ENCODE measurements around the gene GPR50.

GPR50 gene
- long read RNA-seq = 0 reads

DNA sequence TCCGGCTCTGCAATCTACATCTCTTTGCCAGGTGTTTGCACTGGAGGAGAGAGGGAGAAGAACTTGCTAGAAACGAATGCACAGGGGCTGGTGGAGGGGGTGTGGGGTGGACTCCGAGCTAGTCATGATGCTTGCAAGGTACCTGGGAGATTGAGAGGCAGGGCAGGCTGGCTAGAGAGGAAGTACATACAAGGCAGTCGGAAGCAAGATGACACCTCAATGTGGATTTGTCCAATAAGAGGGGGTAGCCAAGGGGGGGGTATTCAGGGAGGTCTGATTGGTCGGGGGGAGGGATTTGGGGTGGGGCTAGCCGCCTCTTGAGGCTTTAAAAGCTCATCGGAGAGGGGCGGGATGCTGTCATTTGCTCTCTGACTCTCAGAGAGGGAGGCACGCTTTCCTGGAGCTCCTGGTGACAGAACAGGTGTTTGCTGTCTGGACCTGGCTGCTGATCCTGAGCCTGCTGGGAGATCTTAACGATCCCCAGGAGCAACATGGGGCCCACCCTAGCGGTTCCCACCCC lies at the start of gene GPR50:
GPR50 (plus strand) TSS at position 354 of the 520 bp plus-strand sequence; CDS start at position 492, 138 bp downstream.
- DNase-seq (ENCODE audit: low read depth in 1 of 2, low spot score in 1 of 2) = no peak
- Histone ChIP-seq H3K27me3 (ENCODE audit: insufficient read depth, poor library complexity, severe bottlenecking) (peaks cover 3% of the 10 kb centered on the region), H3K27ac (replicated peaks) (no peak within 1 kb of the TSS), H3K4me3 (replicated peaks; ENCODE audit: insufficient read depth, low read length) (no peak within 1 kb of the TSS)
- TF ChIP-seq SPI1 (IDR thresholded peaks at IDR 0.05; ENCODE audit: borderline replicate concordance, low read depth) (no peak), POLR2AphosphoS5 (IDR thresholded peaks at IDR 0.05; ENCODE audit: low read depth) (no peak)
- TF ChIP-seq, protein P1, sequence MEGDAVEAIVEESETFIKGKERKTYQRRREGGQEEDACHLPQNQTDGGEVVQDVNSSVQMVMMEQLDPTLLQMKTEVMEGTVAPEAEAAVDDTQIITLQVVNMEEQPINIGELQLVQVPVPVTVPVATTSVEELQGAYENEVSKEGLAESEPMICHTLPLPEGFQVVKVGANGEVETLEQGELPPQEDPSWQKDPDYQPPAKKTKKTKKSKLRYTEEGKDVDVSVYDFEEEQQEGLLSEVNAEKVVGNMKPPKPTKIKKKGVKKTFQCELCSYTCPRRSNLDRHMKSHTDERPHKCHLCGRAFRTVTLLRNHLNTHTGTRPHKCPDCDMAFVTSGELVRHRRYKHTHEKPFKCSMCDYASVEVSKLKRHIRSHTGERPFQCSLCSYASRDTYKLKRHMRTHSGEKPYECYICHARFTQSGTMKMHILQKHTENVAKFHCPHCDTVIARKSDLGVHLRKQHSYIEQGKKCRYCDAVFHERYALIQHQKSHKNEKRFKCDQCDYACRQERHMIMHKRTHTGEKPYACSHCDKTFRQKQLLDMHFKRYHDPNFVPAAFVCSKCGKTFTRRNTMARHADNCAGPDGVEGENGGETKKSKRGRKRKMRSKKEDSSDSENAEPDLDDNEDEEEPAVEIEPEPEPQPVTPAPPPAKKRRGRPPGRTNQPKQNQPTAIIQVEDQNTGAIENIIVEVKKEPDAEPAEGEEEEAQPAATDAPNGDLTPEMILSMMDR (IDR thresholded peaks at IDR 0.05; ENCODE audit: insufficient read depth, low read length) = no peak
- TF ChIP-seq, protein P2, sequence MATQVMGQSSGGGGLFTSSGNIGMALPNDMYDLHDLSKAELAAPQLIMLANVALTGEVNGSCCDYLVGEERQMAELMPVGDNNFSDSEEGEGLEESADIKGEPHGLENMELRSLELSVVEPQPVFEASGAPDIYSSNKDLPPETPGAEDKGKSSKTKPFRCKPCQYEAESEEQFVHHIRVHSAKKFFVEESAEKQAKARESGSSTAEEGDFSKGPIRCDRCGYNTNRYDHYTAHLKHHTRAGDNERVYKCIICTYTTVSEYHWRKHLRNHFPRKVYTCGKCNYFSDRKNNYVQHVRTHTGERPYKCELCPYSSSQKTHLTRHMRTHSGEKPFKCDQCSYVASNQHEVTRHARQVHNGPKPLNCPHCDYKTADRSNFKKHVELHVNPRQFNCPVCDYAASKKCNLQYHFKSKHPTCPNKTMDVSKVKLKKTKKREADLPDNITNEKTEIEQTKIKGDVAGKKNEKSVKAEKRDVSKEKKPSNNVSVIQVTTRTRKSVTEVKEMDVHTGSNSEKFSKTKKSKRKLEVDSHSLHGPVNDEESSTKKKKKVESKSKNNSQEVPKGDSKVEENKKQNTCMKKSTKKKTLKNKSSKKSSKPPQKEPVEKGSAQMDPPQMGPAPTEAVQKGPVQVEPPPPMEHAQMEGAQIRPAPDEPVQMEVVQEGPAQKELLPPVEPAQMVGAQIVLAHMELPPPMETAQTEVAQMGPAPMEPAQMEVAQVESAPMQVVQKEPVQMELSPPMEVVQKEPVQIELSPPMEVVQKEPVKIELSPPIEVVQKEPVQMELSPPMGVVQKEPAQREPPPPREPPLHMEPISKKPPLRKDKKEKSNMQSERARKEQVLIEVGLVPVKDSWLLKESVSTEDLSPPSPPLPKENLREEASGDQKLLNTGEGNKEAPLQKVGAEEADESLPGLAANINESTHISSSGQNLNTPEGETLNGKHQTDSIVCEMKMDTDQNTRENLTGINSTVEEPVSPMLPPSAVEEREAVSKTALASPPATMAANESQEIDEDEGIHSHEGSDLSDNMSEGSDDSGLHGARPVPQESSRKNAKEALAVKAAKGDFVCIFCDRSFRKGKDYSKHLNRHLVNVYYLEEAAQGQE (IDR thresholded peaks at IDR 0.05; ENCODE audit: insufficient replicate concordance, low read depth) = no peak

DNA sequence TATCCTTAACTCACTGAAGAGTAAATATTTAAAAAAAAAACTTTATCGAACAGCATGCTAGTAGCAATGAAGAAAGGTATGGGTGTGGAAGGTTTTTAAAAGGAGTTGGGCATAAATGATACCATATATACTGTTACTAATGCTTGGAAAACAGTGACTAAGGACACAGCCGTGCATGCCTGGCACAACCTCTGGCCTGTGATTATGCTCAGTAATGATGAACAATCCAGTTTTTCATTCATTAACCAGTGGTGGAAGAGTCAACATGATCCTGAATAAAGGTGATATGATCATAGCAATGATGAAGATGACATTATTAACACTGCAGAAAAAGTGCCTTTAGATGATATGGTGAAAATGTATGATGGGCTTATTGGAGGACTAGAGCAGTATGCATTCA lies 43.9 kb upstream of the GPR50 start:
- DNase-seq (ENCODE audit: low read depth in 1 of 2, low spot score in 1 of 2) = no peak
- Histone ChIP-seq H3K4me3 (replicated peaks; ENCODE audit: insufficient read depth, low read length) (no peak overlapping the region), H3K27ac (replicated peaks) (no peak overlapping the region), H3K27me3 (ENCODE audit: insufficient read depth, poor library complexity, severe bottlenecking) (no peaks in the 10 kb centered on the region)
- TF ChIP-seq, protein P1 (IDR thresholded peaks at IDR 0.05; ENCODE audit: insufficient read depth, low read length) = no peak
- no peak for TF ChIP-seq SPI1 (IDR thresholded peaks at IDR 0.05; ENCODE audit: borderline replicate concordance, low read depth)
- no peak for TF ChIP-seq POLR2AphosphoS5 (IDR thresholded peaks at IDR 0.05; ENCODE audit: low read depth)
- TF ChIP-seq GABPA (IDR thresholded peaks at IDR 0.05; ENCODE audit: low read depth) = no peak
- TF ChIP-seq, protein P2 (IDR thresholded peaks at IDR 0.05; ENCODE audit: insufficient replicate concordance, low read depth) = no peak

DNA sequence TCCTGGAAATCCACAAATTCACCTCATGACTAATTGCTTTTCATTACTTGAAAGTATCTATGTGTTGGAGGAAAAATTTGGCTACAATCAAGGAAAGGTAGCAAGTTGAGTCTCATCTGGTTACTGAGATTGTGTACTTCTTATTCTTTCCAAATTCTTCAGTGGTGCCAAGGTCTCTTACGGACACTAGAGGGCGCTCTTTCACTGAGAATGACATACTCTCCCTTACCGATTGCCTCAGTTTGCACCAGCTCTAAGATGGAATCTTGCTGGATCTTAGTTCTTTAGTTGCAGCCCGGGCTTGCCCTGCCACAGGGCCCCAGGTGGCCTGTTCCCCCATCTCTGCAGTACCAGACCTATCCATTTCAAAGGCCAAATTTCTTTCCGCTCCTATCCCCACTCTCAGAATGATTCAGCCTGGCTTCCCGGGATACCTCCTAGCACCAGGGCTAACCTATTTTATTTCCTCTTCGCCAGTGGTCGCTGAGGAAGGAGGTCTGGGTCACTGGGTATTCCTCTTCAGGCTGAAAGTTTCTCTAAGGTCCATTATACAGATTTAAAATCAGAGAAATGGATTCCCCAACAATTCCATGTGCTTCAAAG lies 24.6 kb upstream of the GPR50 start:
- Histone ChIP-seq H3K27ac (replicated peaks) (no peak overlapping the region), H3K27me3 (ENCODE audit: insufficient read depth, poor library complexity, severe bottlenecking) (peaks cover 10% of the 10 kb centered on the region), H3K4me3 (replicated peaks; ENCODE audit: insufficient read depth, low read length) (no peak overlapping the region)
- TF ChIP-seq GABPA (IDR thresholded peaks at IDR 0.05; ENCODE audit: low read depth) = no peak
- TF ChIP-seq, protein P1 (IDR thresholded peaks at IDR 0.05; ENCODE audit: insufficient read depth, low read length) = peak; percentile 27
- peak; percentile 10 to 39 for DNase-seq (ENCODE audit: low read depth in 1 of 2, low spot score in 1 of 2)

DNA sequence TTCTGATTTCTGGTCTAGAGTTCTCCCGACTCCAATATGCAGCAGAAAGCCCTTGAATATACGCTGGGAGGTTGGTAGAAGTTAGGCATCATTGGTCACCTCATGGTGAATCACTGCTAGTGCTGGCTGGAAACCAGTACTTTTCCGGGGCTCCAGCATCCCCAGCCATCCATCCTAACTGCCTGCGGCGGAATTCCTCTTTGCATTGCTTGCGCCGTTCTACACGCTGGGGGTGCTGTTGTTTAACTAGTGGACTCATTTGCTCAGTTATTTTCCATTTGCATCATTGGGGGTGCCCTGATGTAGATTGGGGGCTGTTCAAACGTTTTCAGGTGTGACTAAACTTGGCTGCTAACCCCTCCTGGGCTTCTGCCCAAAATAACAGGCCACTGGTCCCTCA lies 23.3 kb upstream of the GPR50 start:
- H3K27me3 ChIP-seq (ENCODE audit: insufficient read depth, poor library complexity, severe bottlenecking) = peaks cover 5% of the 10 kb centered on the region
- no peak for TF ChIP-seq POLR2AphosphoS5 (IDR thresholded peaks at IDR 0.05; ENCODE audit: low read depth)
- TF ChIP-seq SPI1 (IDR thresholded peaks at IDR 0.05; ENCODE audit: borderline replicate concordance, low read depth) = no peak
- TF ChIP-seq, protein P2 (IDR thresholded peaks at IDR 0.05; ENCODE audit: insufficient replicate concordance, low read depth) = no peak
- TF ChIP-seq, protein P1 (IDR thresholded peaks at IDR 0.05; ENCODE audit: insufficient read depth, low read length) = no peak
- TF ChIP-seq GABPA (IDR thresholded peaks at IDR 0.05; ENCODE audit: low read depth) = no peak
- DNase-seq (ENCODE audit: low read depth in 1 of 2, low spot score in 1 of 2) = no peak
- no peak overlapping the region for H3K27ac ChIP-seq (replicated peaks)
- H3K4me3 ChIP-seq (replicated peaks; ENCODE audit: insufficient read depth, low read length) = no peak overlapping the region
